SIG-M5 treated with dmso at 0.1 percent for 504 hours (cell line): ENCODE results near the gene EPHX1.
"Not testable (repeated sequence)": the region's sequence is repeated elsewhere in the genome, so short reads cannot be mapped to it uniquely, and the experiment has no call there.

Experiments
- DNase-seq: peaks from one replicate; lab custom pipeline; 2025; ENCODE audit not compliant: unreplicated experiment; lab: John Stamatoyannopoulos, UW

Gene EPHX1

DNA sequence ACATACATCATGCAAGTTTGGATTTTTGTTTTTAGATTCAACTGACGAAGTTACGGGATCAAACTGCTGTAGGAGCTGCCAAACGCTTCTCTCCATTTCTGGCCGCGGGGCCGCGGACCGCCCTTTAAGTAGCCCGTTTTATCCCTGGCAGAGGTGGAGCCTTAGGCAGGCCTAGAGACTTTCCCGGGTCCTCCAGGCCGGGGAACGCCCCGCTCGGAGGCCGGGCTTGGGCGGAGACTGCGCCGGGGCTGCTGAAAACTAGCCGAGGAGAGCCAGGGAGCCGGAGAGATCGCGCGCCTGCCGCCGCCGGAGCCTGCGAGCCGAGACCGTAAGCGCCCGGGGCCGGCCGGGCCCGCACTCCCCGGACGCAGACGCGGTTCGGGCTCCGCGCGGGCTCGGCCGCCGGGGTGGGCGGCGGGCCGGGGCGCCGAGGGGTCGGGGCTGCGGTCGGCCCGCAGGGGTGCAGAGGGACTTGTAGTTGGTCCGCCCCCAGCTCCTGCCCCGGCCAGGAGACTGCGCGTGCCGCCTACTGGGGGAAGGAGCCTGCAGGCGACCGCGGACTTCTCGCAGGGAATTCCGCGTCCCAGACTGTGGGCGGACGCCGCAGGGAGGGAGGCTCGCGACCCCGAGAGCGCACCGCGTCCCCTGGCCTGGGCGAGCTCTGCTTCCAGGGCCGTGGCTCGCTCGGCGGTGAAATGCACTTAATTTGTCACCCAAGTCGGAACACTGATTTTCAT is at the start of gene EPHX1:
TSS of gene EPHX1 (plus strand) at position 283 of the 737 bp plus-strand sequence. CDS start 18,606 bp downstream, outside the sequence.
- peak; percentile 91 for DNase-seq

DNA sequence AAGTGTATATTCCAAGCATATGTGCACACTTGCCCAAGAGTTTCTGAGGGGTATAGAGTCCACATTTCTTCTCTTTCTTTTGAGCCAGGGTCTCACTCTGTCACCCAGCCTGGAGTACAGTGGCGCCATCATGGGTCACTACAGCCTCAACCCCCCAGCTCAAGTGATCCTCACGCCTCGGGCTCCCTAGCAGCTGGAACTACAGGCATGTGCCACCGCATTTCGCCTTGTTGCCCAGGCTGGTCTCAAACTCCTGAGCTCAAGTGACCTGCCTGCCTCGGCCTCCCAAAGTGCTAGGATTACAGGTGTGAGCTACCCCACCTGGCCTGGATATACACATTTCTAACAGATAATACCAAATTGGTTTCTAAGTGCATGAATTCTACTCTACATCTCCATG is 49.4 kb upstream of the EPHX1 start:
- DNase-seq, result no peak

DNA sequence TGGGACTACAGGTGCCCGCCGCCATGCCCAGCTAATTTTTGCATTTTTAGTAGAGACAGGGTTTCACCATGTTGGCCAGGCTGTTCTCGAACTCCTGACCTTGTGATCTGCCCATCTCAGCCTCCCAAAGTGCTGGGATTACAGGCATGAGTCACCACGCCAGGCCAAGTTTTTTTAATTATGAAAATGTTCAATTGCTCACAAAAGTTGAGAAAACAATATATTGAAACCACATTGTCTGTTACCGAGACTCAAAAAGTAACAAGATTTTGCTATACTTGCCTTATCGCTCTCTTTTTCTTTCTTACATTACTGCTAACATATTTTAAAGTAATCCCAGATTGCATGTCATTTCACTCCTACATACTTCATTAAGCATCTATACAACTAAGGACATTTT is 48.5 kb upstream of the EPHX1 start:
- not testable (repeated sequence) for DNase-seq

DNA sequence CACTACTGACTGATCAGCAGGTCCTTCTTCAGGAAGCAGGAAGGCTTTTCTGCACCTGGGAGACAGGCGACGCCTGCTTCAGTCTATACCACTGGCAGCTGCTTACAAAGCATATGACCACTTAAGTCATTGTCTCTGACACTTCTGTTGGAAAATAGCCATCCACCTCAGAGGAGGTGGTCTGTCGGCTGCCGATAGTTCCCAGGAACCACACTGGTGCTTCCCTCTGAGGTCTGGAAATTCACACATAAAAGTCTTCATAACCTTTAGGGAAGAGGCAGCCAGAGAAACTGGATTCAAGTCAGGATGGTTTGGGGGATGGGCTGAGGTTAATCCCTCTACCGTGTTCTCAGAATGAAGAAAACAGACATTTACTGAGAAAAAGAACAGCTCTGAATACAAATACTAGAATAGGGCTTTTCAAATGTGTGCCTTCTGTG is 47.9 kb upstream of the EPHX1 start:
- no peak for DNase-seq

DNA sequence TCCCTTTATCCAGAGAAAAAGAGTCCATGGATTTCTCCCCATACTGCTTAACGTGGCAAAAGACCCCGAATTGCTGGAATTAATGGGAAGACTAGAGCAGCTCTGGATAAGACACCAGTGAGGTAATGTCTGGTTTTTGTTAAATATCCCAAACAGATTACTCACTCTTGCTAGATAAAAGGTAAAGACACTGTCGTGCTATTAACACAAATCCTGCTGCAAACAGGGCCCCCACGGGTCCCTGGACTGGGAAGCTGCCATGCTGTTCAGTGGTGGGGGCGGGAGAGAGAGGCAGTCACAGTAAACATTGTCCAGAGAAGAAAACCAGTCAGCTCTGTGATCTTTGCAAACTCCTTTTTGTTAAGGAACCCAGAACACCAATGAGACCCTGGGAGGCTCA is 47.5 kb upstream of the EPHX1 start:
- no peak for DNase-seq

DNA sequence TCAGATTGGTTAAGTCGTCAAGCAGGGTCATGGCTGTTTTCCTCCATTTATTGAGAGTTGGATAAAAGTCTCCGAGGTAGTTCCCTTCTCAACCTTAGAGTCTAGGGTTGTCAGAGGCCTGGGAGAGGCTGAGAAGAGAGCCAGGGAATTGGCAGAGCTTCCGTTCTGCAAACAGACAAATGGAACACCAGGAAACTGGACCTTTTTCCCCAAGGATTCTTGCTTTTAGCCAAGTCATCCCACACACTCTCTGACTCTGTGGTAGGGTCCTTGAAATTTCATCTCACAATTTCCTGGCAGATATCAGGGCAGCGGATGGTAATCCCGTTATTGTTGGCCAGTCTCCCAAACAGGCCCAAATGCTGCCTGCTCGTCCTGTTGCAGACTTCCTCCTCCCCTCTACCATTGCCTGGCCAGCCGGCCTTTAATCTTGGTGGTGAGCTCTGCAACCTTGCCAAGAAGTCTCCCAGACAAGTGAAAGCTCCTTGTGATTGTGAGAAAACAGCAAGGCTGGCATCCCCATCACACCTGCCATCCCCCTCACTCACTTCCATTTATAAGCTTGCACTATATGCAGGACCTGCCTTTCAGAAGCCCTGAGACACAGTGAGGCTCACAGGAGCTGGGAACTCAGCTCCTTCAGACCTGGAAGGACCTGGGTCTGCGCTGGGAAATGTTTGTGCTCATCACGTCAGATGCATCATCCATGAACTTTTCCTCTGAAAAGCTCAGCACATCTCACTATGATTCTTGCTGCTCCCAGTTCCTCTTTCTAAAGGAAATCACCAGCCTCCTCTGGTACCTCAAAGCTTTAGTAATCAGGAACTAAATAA is 46.0 kb upstream of the EPHX1 start:
- DNase-seq, result peak; percentile 39

DNA sequence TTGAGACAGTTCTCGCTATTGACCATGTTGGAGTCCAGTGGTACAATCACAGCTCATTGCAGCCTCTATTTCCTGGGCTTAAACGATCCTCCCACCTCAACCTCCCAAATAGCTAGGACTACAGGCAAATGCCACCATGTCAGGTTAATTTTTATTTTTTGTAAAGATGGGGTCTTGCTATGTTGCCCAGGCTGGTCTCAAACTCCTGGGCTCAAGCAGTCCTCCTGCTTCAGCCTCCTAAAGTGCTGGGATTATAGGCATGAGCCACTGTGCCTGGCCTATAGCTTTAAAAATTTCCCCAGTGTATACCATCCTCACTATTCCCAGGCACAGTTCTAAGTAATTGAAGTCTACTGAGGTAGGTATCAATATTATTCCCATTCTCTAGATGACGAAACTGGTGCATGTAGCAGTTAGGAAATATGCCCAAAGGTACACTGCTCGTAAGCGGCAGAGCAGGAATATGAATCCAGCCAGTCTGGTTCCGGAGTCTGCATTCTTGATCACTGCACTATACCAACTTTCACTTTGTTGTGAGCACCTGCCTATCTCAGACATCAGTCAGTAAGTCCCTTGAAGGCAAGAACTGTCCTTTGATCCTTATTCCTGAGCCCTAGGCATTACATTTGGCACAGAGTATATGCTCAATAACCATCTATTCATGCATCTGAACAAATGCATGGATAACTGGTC is 43.8 kb upstream of the EPHX1 start:
- DNase-seq, result no peak

DNA sequence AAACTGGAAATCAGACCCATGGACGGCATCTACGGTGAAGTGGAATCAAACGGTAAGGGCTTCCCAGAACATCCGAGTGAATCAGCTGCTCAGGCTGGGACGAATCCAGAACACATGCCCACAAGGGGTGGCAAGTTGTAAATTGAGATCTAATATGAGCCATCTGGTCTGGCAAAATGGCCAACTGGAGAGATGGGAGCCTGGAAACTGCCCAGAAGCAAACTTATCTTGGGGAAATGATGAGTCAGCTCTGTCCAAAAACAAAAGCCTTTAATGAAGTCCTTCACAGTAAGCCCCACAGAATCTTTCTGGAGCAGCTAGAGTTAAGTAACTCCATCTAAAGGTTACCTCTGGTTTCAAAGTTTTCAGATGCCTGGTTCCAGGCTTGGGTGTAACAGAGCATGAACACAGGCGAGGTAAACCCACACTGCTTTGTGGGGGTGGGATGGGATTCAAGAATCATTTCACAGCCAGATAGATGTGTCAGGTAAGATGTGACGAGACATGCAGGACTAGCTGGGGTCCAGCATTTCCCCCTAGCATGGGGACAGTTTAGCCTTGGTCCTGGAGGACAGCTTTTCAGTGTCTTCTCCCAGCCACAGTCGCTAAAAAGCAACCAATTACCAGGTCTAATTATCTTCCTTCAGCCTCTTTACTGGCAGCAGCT is 42.8 kb upstream of the EPHX1 start:
- DNase-seq, result no peak

DNA sequence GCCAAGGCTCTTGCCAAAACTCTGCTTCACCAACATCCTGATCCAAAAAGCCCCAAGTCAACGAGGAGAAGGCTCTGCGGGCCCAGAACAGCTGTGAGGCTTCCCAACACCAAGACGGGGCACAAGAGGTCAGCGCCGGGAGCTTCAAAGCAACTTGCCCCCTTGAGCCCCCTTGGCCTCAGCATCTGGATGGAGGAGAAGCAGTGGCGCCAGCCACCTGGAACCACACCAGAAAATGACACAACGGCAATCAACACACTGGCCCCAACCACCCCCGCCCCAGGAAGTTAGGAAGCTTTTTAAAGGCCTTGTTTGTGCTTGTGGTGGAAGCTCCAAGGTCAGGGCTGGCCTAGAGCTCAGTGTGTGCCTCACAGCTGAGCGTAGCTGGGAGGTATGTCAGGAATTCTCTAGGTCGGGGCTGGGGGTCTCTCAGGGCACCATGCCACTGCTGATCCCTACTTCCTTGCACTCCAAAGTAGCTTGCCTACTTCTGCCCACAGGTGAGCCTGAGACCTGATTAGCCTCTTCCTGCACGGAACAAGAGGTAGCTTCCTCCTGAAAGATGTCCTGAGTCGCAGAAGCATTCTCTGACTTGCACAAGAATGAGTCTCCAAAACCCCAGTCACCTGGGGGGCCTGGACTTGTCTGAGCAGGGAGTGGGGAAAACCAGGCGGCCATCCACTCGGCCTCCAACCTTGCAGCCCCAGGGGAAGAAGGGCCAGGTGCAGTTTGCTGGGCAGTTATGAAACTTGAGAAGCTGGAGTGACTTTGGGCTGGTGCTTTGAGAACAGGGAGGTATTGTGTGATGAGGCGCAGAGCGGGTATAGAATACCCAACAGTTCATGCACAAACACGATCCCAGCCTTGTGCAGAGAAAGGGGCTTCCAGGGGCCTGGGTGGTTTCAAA is 42.0 kb upstream of the EPHX1 start:
- DNase-seq, result no peak

DNA sequence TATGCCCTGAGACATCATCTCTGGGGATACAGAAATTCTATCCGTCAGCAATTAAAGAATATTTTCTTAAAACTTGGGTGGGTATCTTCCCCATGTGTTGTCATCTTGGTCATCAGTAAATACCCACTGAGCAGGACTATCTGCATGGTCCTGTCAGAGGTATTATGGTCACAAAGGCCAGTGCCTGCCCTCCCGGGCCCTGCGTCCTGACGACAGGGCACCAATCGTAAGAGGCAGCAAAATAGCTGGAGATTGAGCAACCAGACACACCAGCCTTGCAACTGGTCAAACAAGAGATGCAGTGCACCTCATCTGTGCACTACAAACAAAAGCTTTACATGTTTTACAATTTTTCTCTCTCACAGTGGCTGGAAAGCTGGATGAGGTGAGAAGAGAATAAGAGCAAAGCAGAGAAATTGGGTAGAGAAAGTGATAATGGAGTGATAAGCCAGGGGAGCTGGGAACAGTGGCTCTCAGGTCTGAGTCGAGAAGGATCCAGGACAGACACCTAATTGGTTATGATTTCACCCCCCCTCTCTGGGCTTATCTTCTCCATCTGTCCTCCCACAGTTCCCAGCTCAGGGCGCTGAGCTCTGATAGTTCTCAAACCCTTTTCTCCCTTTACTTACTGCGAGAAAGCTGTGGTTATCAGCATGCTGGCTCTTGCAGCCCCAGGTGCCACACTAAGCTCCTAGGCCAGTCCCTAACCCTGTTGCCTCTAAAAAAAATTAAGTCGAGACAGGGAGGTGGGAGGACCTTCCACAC is 41.1 kb upstream of the EPHX1 start:
- no peak for DNase-seq

DNA sequence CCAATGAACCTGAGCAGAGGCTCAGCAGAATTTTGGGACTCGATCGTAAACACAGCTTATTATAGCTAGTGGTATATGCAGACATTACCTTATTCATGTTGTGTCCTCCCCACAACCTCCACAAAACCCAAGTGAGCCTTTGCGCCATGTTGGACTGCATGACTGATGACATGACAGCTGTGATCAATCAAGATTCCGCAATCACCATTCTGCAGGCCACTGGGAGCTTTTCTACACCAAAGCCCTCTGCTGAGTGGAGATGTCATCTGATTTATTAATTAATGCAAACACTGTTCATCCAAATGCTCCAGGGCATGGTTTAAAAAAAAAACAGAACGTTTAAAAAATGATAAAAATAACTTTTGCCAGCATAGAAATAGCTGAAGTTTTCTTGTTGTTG is 40.2 kb upstream of the EPHX1 start:
- no peak for DNase-seq

DNA sequence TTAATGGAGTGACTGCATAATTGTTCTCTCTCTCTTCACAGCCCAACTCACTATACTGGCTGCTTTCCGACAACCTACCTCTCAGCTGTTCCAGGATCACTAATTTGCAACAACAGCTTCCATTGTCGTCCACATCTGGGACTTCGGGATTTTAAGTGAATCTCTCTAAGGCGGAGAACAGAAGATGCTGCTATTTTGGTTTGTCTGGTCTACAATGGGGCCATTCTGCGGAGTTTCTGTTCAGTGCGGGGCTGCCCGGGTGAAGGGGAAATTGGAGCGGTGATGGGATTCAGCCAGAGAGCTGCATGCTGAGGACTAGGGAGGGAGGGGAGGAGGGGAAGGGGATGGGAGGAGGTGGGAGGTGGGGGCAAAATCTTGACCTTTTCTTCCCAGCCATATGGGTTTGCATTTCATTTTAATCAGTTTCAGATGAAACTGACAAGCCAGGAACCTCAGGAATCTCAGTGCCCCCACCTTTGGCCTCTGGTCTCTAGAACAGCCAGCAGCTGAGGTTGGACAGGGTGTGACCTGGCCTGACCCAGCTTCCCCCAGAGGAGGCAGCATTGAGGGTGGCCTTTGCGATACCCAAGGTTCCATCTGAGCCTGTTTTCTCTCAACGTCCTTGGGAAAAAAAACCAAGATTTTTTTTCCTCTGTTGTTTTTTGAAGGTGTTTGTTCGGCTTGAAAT is 39.2 kb upstream of the EPHX1 start:
- no peak for DNase-seq

DNA sequence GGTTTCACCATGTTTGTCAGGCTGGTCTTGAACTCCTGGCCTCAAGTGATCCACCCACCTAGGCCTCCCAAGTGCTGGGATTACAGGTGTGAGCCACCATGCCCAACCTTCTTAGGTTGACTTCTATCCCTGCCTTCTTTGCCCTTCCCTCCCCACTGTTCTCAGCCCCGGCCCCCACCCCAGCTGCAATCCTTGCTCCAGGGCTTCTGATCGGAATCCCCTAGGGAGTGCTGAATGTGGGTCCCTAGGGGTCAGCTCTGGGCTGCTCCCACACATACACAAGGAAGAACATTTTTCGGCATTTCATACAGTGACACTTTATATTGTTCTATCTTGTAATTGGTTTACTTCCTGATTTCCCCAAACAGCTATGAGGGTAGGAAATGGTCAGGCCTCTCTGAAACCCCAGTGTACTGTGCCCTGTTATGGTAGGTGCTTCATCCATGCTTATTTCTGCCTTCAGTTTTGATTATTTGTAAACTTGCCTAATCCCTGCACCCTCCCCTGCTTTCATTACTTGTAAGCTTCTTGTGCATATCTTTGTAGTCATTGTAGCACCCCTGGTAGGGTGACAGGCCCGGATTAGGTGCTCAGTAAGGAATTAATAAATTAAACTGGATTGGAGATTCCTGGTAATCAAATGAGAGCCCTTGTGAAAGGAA is 38.1 kb upstream of the EPHX1 start:
- DNase-seq, result no peak

DNA sequence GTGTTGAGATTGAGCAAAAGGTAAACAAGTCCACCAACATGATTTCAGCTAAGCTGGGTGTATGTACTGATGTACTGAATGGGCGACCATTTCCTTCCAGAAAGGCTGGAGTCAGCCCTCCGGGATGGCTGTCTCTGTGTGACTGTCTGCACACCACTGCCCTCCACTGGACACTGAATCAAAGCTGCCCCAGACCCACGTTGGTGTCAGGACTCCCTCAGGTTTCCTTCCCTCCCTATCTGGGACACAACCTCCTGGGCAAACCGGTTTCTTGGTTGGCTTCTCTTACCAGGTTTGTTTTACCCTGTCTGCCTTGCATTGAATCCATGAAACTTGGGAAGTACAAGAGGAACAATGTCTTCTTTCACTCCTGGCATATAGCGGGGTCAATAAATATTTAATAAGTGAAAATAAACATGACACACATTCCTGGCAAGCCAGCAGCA is 37.6 kb upstream of the EPHX1 start:
- DNase-seq, result peak; percentile 74

DNA sequence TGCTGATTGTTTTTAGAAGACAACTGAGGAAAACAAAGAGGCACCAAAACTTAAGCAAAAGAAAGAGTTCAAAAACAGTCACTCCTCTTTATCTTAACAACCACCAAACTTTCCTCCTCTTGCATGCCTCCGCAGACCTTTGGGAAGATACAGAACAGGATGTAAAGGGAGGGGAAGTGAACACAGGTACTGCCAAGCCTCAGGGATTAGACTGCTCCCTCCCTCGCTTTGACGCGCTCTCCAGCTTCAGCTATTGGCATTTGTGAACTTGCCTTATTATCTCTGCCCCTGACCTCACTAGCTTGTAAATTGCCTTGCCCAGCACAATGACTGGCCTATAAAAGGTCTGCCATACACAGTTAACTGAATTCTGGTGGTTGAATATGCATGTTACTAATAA is 37.1 kb upstream of the EPHX1 start:
- DNase-seq, result no peak

DNA sequence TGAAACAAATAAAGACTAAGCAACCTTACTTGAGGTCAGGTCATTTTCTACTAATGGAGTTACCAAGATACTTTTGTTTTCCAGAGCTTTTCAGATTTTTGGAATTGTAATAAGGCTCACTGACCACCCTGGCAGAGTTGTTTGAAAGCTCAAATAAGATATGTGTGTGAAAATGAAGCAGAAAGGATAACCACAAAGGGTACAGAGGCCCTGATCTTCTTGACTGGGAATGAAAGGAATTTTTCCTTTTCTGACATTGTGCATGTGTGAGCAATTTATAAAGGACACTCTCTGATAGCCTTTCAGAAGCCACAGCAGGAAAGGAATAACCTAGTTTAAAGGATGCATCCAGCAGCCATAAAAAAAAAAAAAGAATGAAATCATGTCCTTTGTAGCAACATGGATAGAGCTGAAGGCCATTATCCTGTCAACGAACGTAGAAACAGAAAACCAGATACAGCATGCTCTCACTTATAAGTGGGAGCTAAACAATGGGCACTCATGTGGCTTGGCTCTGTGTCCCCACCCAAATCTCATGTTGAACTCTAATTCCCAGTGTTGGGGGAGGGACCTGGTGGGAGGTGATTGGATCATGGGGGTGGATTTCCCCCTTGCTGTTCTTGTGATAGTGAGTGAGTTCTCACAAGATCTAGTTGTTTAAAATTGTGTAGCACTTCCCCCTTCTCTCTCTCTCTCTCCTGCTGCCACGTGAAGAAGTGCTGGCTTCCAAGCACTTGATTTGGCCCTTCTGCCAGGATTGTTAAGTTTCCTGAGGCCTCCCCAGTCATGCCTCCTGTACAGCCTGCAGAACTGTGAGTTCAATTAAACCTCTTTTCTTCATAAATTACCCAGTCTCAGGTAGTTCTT is 35.4 kb upstream of the EPHX1 start:
- no peak for DNase-seq

DNA sequence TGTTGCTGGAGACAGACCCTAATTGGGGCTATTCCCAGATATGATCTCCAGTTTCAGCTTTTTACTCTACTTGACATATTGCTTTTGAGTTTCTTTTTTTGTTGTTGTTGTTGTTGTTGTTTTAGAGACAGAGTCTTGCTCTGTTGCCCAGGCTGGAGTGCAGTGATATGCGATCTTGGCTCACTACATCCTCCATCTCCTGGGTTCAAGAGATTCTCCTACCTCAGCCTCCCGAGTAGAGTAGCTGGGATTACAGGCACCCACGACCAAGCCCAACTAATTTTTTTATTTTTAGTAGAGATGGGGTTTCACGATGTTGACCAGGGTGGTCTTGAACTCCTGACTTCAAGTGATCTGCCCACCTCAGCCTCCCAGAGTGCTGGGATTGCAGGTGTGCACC is 33.6 kb upstream of the EPHX1 start:
- no peak for DNase-seq
